ENCODE measurements around the gene SNCA.

The SNCA gene

GRCh38 chr4:89781321-89781720, 55.6 kb downstream of the SNCA start:
- TF ChIP-seq CREB5 (CRISPR knock-in tag; IDR thresholded peaks at IDR 0.05; ENCODE audit: low read depth) (no peak), ZFP30 (CRISPR knock-in tag; IDR thresholded peaks at IDR 0.05) (no peak), TCF4 (CRISPR knock-in tag; IDR thresholded peaks at IDR 0.05; ENCODE audit: borderline replicate concordance) (no peak), ZFP3 (CRISPR knock-in tag; IDR thresholded peaks at IDR 0.05) (no peak), CSRNP3 (CRISPR knock-in tag; IDR thresholded peaks at IDR 0.05) (no peak), TOX (CRISPR knock-in tag; IDR thresholded peaks at IDR 0.05; ENCODE audit: borderline replicate concordance) (no peak), ISL1 (CRISPR knock-in tag; IDR thresholded peaks at IDR 0.05) (no peak), CSDC2 (CRISPR knock-in tag; IDR thresholded peaks at IDR 0.05) (no peak), ARNTL (CRISPR knock-in tag; IDR thresholded peaks at IDR 0.05; ENCODE audit: borderline replicate concordance, low read depth) (no peak)
- ATAC-seq, result no peak

GRCh38 chr4:89773805-89774204, 63.2 kb downstream of the SNCA start:
- no peak for ATAC-seq
- TF ChIP-seq BACH2 (CRISPR knock-in tag; IDR thresholded peaks at IDR 0.05; ENCODE audit: borderline replicate concordance) (no peak), SNAI2 (CRISPR knock-in tag; IDR thresholded peaks at IDR 0.05) (no peak), TSHZ2 (CRISPR knock-in tag; IDR thresholded peaks at IDR 0.05) (no peak), ZNF8 (CRISPR knock-in tag; IDR thresholded peaks at IDR 0.05) (no peak), ZC3H10 (CRISPR knock-in tag; IDR thresholded peaks at IDR 0.05) (no peak), CREB5 (CRISPR knock-in tag; IDR thresholded peaks at IDR 0.05; ENCODE audit: low read depth) (no peak), PATZ1 (CRISPR knock-in tag; IDR thresholded peaks at IDR 0.05; ENCODE audit: borderline replicate concordance) (no peak), ESRRG (CRISPR knock-in tag; IDR thresholded peaks at IDR 0.05) (no peak), POU6F1 (CRISPR knock-in tag; IDR thresholded peaks at IDR 0.05; ENCODE audit: borderline replicate concordance, low read depth) (no peak), ZNF70 (CRISPR knock-in tag; IDR thresholded peaks at IDR 0.05) (no peak), TOX (CRISPR knock-in tag; IDR thresholded peaks at IDR 0.05; ENCODE audit: borderline replicate concordance) (no peak), CSRNP3 (CRISPR knock-in tag; IDR thresholded peaks at IDR 0.05) (no peak), CSDC2 (CRISPR knock-in tag; IDR thresholded peaks at IDR 0.05) (no peak)

All from SK-N-SH treated with all-trans-retinoic acid at 6 μM for 48 hours (cell line).